ENCODE results near the gene CEMIP.

Gene CEMIP

GRCh38 chr15:80936288-80937078 is 157.3 kb downstream of the CEMIP start:
- H3K36me3 Mint-ChIP-seq (ENCODE audit: low read depth): peaks cover 12% of the 10 kb centered on the region
- H3K27ac Mint-ChIP-seq: no peak overlapping the region
- no peaks in the 10 kb centered on the region for H3K9me3 Mint-ChIP-seq
- H3K4me3 Mint-ChIP-seq: no peak overlapping the region
- H3K4me1 Mint-ChIP-seq (ENCODE audit: low read depth): peaks cover 5% of the 10 kb centered on the region
- H3K27me3 Mint-ChIP-seq: no peaks in the 10 kb centered on the region

GRCh38 chr15:80937718-80938117 is 158.5 kb downstream of the CEMIP start:
- Mint-ChIP-seq H3K27me3 (no peaks in the 10 kb centered on the region), H3K27ac (no peak overlapping the region)

GRCh38 chr15:80939216-80939615 is 160.0 kb downstream of the CEMIP start:
- Mint-ChIP-seq H3K4me3 (no peak overlapping the region), H3K27ac (no peak overlapping the region), H3K27me3 (no peaks in the 10 kb centered on the region)

More at GRCh38 chr15:80937718-80938117, 158.5 kb downstream of the CEMIP start:
- no peak overlapping the region for H3K4me3 Mint-ChIP-seq
- no peaks in the 10 kb centered on the region for H3K9me3 Mint-ChIP-seq
- peaks cover 21% of the 10 kb centered on the region for H3K36me3 Mint-ChIP-seq (ENCODE audit: low read depth)
- peaks cover 5% of the 10 kb centered on the region for H3K4me1 Mint-ChIP-seq (ENCODE audit: low read depth)

GRCh38 chr15:80940331-80940730 is 161.2 kb downstream of the CEMIP start:
- H3K27ac Mint-ChIP-seq: no peak overlapping the region
- peaks cover 33% of the 10 kb centered on the region for H3K36me3 Mint-ChIP-seq (ENCODE audit: low read depth)

More at GRCh38 chr15:80939216-80939615, 160.0 kb downstream of the CEMIP start:
- no peaks in the 10 kb centered on the region for H3K9me3 Mint-ChIP-seq
- H3K36me3 Mint-ChIP-seq (ENCODE audit: low read depth): peaks cover 29% of the 10 kb centered on the region
- H3K4me1 Mint-ChIP-seq (ENCODE audit: low read depth): peaks cover 5% of the 10 kb centered on the region

GRCh38 chr15:80940851-80941250 is 161.7 kb downstream of the CEMIP start:
- Mint-ChIP-seq H3K36me3 (ENCODE audit: low read depth) (peaks cover 33% of the 10 kb centered on the region), H3K27me3 (no peaks in the 10 kb centered on the region), H3K9me3 (no peaks in the 10 kb centered on the region), H3K4me3 (no peak overlapping the region), H3K4me1 (ENCODE audit: low read depth) (no peaks in the 10 kb centered on the region), H3K27ac (no peak overlapping the region)

More at GRCh38 chr15:80940331-80940730, 161.2 kb downstream of the CEMIP start:
- no peak overlapping the region for H3K4me3 Mint-ChIP-seq
- no peaks in the 10 kb centered on the region for H3K4me1 Mint-ChIP-seq (ENCODE audit: low read depth)
- H3K9me3 Mint-ChIP-seq: no peaks in the 10 kb centered on the region
- no peaks in the 10 kb centered on the region for H3K27me3 Mint-ChIP-seq

- Mint-ChIP-seq H3K9me3 (no peaks in the 10 kb centered on the region), H3K27ac (no peak overlapping the region), H3K4me1 (ENCODE audit: low read depth) (no peaks in the 10 kb centered on the region), H3K27me3 (no peaks in the 10 kb centered on the region), H3K4me3 (no peak overlapping the region), H3K36me3 (ENCODE audit: low read depth) (peaks cover 31% of the 10 kb centered on the region)
Observed at GRCh38 chr15:80942266-80942665, 163.1 kb downstream of the CEMIP start.

GRCh38 chr15:80942746-80943565 is 163.8 kb downstream of the CEMIP start:
- Mint-ChIP-seq H3K36me3 (ENCODE audit: low read depth) (peaks cover 36% of the 10 kb centered on the region), H3K9me3 (no peaks in the 10 kb centered on the region), H3K27ac (no peak overlapping the region), H3K4me1 (ENCODE audit: low read depth) (no peaks in the 10 kb centered on the region), H3K4me3 (no peak overlapping the region), H3K27me3 (no peaks in the 10 kb centered on the region)

GRCh38 chr15:80944818-80945217 is 165.6 kb downstream of the CEMIP start:
- Mint-ChIP-seq H3K27ac (no peak overlapping the region), H3K4me3 (no peak overlapping the region), H3K36me3 (ENCODE audit: low read depth) (peaks cover 46% of the 10 kb centered on the region), H3K9me3 (no peaks in the 10 kb centered on the region), H3K27me3 (no peaks in the 10 kb centered on the region), H3K4me1 (ENCODE audit: low read depth) (no peaks in the 10 kb centered on the region)

GRCh38 chr15:80945605-80946004 is 166.4 kb downstream of the CEMIP start:
- Mint-ChIP-seq H3K36me3 (ENCODE audit: low read depth) (peaks cover 51% of the 10 kb centered on the region), H3K9me3 (no peaks in the 10 kb centered on the region), H3K27me3 (no peaks in the 10 kb centered on the region), H3K4me3 (no peak overlapping the region), H3K27ac (no peak overlapping the region), H3K4me1 (ENCODE audit: low read depth) (no peaks in the 10 kb centered on the region)

GRCh38 chr15:80946576-80946975 is 167.4 kb downstream of the CEMIP start:
- Mint-ChIP-seq H3K9me3 (no peaks in the 10 kb centered on the region), H3K27me3 (no peaks in the 10 kb centered on the region), H3K4me1 (ENCODE audit: low read depth) (no peaks in the 10 kb centered on the region), H3K27ac (no peak overlapping the region), H3K36me3 (ENCODE audit: low read depth) (peaks cover 54% of the 10 kb centered on the region), H3K4me3 (no peak overlapping the region)

- H3K4me1 Mint-ChIP-seq (ENCODE audit: low read depth): no peaks in the 10 kb centered on the region
- no peaks in the 10 kb centered on the region for H3K9me3 Mint-ChIP-seq
- no peak overlapping the region for H3K27ac Mint-ChIP-seq
- H3K36me3 Mint-ChIP-seq (ENCODE audit: low read depth): peaks cover 52% of the 10 kb centered on the region
- H3K4me3 Mint-ChIP-seq: no peak overlapping the region
- no peaks in the 10 kb centered on the region for H3K27me3 Mint-ChIP-seq
Observed at GRCh38 chr15:80948651-80949292, 169.6 kb downstream of the CEMIP start.

GRCh38 chr15:80949756-80950155 is 170.6 kb downstream of the CEMIP start:
- no peaks in the 10 kb centered on the region for H3K9me3 Mint-ChIP-seq

GRCh38 chr15:80950291-80951078 is 171.3 kb downstream of the CEMIP start:
- Mint-ChIP-seq H3K4me3 (no peak overlapping the region), H3K4me1 (ENCODE audit: low read depth) (peaks cover 3% of the 10 kb centered on the region), H3K27me3 (no peaks in the 10 kb centered on the region), H3K36me3 (ENCODE audit: low read depth) (peaks cover 47% of the 10 kb centered on the region), H3K9me3 (no peaks in the 10 kb centered on the region), H3K27ac (no peak overlapping the region)

More at GRCh38 chr15:80949756-80950155, 170.6 kb downstream of the CEMIP start:
- no peak overlapping the region for H3K4me3 Mint-ChIP-seq
- peaks cover 47% of the 10 kb centered on the region for H3K36me3 Mint-ChIP-seq (ENCODE audit: low read depth)
- H3K4me1 Mint-ChIP-seq (ENCODE audit: low read depth): no peaks in the 10 kb centered on the region
- H3K27me3 Mint-ChIP-seq: no peaks in the 10 kb centered on the region
- no peak overlapping the region for H3K27ac Mint-ChIP-seq

- Mint-ChIP-seq H3K9me3 (no peaks in the 10 kb centered on the region), H3K27me3 (no peaks in the 10 kb centered on the region), H3K27ac (no peak overlapping the region), H3K36me3 (ENCODE audit: low read depth) (peaks cover 48% of the 10 kb centered on the region), H3K4me1 (ENCODE audit: low read depth) (peaks cover 17% of the 10 kb centered on the region), H3K4me3 (no peak overlapping the region)
Observed at GRCh38 chr15:80951941-80952340, 172.8 kb downstream of the CEMIP start.

Measured in stimulated activated naive CD8-positive, alpha-beta T cell treated with anti-CD3 and anti-CD28 coated beads, Interleukin-15, Interleukin-2, amounts not matched to agents 100 ng/mL and 50 ng/mL, for 24 hours (primary cell).